Liver (tissue), 2 donors: ENCODE results near the gene EDRF1.

Experiments used
- CTCF ChIP-seq: fragments of 150-350 bp; IDR thresholded peaks from 2 replicates; pipeline ENCODE4 v1.5.1; 2017; ENCODE audit warnings: improper control_type of control experiment, low read depth, low read length; ENCODE audit not compliant: missing input control
- REST ChIP-seq: IDR thresholded peaks from 2 replicates; pipeline ENCODE4 v1.6.1; 2016; ENCODE audit warnings: antibody characterized with exemption, mild to moderate bottlenecking
- donor health status: healthy.

DNA sequence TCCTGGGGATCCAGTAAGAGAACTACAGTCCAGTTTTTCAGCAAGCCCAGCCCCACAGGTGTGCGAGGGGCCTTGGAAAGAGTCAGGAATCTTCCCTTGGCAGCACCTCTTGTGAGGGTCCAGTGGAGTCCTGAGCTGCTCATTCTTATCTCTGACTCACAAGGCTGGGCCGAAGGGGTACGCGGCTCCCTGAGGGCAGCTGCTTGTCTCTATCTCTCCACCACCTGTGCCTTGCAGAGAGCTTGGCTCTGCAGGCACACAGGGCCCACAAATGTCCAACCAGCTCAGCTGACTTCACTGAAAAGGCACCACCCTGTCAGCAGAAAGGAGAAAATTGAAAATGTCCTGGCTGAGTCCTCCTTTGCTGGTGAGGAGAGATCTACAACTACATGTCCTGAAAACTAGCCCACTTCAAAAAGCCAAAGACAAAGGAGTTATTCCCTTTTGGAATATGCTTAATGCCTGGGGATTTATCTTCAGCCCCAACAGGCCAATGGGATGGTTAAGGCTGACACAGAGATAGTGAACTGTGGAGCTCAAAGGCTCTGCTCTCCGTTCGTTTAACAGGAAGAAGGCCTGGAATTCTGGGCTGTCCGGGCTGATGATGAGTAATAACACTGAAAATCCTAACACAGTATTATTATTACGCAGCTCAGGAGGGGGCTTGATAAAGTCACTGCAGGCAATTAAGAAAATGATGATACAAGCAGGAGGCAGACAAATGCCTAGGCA lies 80.1 kb downstream of the EDRF1 start:
- TF ChIP-seq CTCF (no peak), REST (no peak)
